Measurements from ENCODE around the gene PRDM16.

DNA sequence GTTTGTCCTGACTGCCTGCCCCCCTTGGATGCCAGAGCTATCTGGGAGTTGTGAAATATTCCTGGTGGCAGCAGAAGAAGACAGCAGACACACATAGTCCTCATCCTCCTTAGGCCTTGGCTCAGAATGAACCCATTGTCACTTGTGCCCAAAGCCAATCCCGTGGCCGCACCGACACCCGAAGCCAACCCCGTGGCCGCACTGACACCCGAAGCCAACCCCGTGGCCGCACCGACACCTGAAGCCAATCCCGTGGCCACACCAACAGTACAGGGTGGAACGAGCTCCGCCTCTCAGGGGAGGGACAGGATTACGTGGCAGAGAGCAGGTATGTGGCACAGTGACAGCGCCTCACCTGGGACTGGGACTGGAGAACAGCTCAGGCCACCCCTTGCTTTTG is 186.7 kb downstream of the PRDM16 start:
- TF ChIP-seq, protein P1, sequence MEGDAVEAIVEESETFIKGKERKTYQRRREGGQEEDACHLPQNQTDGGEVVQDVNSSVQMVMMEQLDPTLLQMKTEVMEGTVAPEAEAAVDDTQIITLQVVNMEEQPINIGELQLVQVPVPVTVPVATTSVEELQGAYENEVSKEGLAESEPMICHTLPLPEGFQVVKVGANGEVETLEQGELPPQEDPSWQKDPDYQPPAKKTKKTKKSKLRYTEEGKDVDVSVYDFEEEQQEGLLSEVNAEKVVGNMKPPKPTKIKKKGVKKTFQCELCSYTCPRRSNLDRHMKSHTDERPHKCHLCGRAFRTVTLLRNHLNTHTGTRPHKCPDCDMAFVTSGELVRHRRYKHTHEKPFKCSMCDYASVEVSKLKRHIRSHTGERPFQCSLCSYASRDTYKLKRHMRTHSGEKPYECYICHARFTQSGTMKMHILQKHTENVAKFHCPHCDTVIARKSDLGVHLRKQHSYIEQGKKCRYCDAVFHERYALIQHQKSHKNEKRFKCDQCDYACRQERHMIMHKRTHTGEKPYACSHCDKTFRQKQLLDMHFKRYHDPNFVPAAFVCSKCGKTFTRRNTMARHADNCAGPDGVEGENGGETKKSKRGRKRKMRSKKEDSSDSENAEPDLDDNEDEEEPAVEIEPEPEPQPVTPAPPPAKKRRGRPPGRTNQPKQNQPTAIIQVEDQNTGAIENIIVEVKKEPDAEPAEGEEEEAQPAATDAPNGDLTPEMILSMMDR (conservative IDR thresholded peaks at IDR 0.05; ENCODE audit: low read depth, low read length) = no peak
- TF ChIP-seq EZH2 (IDR thresholded peaks at IDR 0.05; ENCODE audit: low read length, unreplicated experiment) (no peak), EZH2phosphoT487 (IDR thresholded peaks at IDR 0.05; ENCODE audit: borderline replicate concordance, low read length) (no peak)
